HL-60 (cell line): ENCODE results near the gene EFNA2.

Experiments
- GABPA ChIP-seq: IDR thresholded peaks from 2 replicates; pipeline ENCODE4 v1.6.1; 2012; ENCODE audit warnings: low read depth
- POLR2AphosphoS5 ChIP-seq: IDR thresholded peaks from 2 replicates; pipeline ENCODE4 v1.6.1; 2012; ENCODE audit warnings: low read depth
- SPI1 ChIP-seq: IDR thresholded peaks from 2 replicates; pipeline ENCODE4 v1.6.1; 2012; ENCODE audit warnings: low read depth, mild to moderate bottlenecking, borderline replicate concordance
- TF ChIP-seq, protein P1 (sequence below): IDR thresholded peaks from one replicate; pipeline ENCODE4 v1.5.1; 2011; ENCODE audit warnings: low read length, control low read depth, inconsistent platforms; ENCODE audit not compliant: insufficient read depth

DNA sequence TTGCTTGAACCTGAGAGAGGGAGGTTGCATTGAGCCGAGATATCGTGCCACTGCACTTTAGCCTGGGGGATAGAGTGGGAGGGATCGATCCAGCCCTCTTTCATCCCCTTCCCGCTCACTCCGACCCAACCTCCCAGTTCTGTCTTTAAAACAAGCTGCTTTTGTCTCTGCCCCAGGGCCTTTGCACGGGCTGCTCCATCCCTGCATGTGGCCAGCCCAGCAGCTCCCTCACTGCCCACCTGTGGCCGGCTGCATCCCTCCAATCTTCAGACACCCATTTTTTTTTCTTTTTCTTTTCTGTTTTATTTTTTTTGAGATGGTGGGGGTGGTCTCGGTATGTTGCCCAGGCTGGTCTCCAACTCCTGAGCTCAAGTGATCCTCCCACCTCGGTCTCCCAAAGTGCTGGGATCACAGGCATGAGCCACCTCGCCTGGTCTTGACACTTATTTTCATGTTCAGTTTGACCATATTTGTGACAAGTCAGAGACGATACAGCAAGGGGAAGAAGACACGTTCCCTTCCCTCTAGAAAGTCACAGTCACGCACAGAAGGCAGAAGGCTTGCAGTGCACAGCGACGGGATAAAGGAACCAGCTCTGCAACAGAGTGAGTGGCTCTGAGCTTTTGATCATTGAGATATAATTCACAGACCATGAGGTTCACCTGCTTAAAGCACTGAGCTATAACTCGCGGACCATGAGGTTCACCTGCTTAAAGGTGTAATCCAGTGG lies 31.8 kb downstream of the EFNA2 start:
- no peak for TF ChIP-seq SPI1
- TF ChIP-seq, protein P1, sequence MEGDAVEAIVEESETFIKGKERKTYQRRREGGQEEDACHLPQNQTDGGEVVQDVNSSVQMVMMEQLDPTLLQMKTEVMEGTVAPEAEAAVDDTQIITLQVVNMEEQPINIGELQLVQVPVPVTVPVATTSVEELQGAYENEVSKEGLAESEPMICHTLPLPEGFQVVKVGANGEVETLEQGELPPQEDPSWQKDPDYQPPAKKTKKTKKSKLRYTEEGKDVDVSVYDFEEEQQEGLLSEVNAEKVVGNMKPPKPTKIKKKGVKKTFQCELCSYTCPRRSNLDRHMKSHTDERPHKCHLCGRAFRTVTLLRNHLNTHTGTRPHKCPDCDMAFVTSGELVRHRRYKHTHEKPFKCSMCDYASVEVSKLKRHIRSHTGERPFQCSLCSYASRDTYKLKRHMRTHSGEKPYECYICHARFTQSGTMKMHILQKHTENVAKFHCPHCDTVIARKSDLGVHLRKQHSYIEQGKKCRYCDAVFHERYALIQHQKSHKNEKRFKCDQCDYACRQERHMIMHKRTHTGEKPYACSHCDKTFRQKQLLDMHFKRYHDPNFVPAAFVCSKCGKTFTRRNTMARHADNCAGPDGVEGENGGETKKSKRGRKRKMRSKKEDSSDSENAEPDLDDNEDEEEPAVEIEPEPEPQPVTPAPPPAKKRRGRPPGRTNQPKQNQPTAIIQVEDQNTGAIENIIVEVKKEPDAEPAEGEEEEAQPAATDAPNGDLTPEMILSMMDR = no peak
- no peak for TF ChIP-seq GABPA
- TF ChIP-seq POLR2AphosphoS5 = no peak
